PC-9 (cell line): Measurements from ENCODE around the gene ANO4.

ENCODE experiments used
- EZH2 ChIP-seq: fragments of 200-600 bp; sonication (generic); IDR thresholded peaks from 2 replicates; pipeline ENCODE4 v1.8.0; 2017; ENCODE audit warnings: antibody characterized with exemption, low read depth
- TF ChIP-seq, protein P1 (sequence below): fragments of 200-600 bp; sonication (generic); conservative IDR thresholded peaks from 2 replicates; pipeline ENCODE4 v1.6.1; 2017; ENCODE audit warnings: mixed run types, antibody characterized with exemption, mild to moderate bottlenecking, moderate library complexity

DNA sequence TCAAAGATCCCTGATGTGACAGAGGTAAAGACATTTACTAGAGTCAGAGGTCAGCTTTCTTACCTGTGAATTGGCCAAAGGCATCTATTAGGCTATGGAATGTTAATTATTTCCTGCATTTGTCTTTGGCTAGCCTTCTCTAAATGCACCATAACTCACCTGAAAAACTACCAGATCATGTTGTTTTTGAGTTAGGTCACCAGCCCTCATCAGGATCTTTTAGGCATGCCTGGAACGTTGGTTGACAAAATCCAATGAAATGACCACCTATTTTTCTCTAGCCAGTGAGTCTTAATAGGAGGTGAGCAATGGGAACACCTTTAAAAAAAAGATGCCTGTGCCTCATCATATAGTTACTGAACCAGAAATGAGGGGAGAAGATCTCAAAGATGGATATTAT lies 46.2 kb downstream of the ANO4 start:
- TF ChIP-seq, protein P1, sequence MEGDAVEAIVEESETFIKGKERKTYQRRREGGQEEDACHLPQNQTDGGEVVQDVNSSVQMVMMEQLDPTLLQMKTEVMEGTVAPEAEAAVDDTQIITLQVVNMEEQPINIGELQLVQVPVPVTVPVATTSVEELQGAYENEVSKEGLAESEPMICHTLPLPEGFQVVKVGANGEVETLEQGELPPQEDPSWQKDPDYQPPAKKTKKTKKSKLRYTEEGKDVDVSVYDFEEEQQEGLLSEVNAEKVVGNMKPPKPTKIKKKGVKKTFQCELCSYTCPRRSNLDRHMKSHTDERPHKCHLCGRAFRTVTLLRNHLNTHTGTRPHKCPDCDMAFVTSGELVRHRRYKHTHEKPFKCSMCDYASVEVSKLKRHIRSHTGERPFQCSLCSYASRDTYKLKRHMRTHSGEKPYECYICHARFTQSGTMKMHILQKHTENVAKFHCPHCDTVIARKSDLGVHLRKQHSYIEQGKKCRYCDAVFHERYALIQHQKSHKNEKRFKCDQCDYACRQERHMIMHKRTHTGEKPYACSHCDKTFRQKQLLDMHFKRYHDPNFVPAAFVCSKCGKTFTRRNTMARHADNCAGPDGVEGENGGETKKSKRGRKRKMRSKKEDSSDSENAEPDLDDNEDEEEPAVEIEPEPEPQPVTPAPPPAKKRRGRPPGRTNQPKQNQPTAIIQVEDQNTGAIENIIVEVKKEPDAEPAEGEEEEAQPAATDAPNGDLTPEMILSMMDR = no peak
- TF ChIP-seq EZH2 = no peak
